Activated T-cell treated with anti-CD3 and anti-CD28 coated beads, Interleukin-2, amount 50 U/mL, for 1 hour (primary cell): ENCODE measurements around the gene OR56B4.

ENCODE experiments used
- DNase-seq: peaks from one replicate; pipeline ENCODE4 v3.0.0-alpha.2; 2020

The OR56B4 gene

GRCh38 chr11:6152126-6152525 is 44.6 kb downstream of the OR56B4 start:
- DNase-seq, result no peak

GRCh38 chr11:6156628-6157359 is 49.3 kb downstream of the OR56B4 start:
- no peak for DNase-seq
